HG02938 (cell line): Measurements from ENCODE around the gene KLHL18.
A peak's percentile ranks its signal among the peaks of the same experiment; 100 is the strongest.
"Not testable (repeated sequence)": the region's sequence is repeated elsewhere in the genome, so short reads cannot be mapped to it uniquely, and the experiment has no call there.

Source experiments
- ATAC-seq: cut with Tn5 transposase; IDR thresholded peaks from one replicate; pipeline ENCODE4 v1.9.1; 2021; ENCODE audit warnings: mild to moderate bottlenecking, moderate library complexity; ENCODE audit not compliant: unreplicated experiment

Gene KLHL18

DNA sequence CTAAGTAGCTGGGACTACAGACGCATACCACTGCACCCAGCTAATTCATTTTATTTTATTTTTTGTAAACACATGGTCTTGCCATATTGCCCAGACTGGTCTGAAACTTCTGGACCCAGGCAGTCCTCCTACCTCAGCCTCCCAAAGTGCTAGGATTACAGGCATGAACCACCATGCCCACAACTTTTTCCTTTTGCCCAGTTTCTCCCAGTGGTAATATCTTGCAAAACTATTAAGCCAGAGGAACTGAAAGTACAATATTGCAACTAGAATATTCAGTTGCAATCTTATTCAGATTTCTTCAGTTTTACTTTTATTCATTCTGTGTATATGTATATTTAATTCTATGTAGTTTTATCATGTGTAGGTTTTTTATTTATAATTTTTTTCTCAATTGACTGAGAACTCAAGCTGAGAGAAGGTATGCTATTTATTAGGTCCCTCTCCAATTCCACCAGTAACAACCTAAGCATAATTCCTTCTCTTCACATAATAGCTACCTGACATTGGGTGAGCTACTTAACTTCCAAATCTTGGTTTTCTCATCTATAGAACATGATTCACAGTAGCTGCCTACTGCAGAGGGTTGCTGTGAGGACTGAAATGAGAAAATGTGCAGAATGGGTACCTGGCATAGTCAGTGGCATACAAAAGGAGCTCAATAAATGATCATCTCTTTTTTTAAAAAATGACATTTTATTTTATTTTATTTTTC is 30.8 kb downstream of the KLHL18 start:
- no peak for ATAC-seq

DNA sequence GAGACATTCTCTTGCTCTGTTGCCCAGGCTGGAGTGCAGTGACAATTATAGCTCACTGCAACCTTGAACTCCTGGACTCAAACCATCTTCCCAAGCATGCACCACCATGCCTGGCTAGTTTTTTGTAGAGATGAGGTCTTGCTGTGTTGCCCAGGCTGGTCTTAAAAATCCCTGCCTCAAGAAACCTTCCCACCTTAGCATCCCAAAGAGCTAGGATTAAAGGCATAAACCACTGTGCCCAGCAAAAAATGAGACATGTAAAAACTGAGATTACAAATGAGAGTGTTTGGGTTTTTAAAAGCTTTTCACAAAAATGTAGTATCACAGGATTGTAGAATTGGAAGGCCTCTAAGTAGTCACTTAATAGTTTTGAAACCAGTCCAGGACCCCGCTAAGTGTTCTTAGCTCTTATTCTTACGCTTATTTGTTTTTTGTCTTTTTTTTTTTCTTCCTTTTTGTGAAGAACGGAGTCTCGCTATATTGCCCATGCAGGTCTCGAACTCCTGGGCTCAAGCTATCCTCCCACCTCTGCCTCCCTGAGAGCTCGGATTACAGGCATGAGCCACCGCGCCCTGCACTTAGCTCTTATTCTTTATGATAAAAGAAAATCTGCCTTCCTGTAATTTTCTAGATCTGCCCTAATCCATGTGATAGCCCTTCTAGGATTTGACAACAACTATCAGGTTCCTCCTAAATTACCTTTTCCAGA is 31.5 kb downstream of the KLHL18 start:
- ATAC-seq, result no peak

DNA sequence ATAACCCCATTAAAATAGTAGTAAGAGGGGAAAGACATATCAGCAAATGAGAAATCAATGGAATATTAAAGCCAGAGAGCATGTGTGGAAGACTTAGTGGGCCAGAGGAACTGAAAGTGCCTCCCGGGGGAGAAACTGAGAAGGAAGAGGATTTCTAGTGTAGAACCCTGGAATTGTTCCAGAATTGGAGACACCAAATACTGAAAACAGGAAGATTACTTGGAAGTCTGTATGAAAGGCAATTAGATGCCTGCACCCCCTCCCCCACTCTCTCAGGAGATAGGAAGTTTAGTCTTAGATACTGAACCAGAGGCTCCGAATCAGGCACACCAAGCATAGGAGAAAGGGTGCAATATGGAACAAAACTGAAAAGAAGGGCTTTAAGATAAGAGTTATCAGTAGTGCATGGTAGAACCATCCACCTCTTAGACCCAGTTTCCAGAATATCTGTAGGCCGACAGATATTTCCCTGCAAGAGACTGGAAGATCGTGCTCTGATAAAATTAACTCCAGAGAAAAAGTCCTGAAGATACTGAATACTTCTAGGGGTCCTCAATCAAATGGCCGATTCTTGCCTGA is 32.4 kb downstream of the KLHL18 start:
- ATAC-seq, result no peak

DNA sequence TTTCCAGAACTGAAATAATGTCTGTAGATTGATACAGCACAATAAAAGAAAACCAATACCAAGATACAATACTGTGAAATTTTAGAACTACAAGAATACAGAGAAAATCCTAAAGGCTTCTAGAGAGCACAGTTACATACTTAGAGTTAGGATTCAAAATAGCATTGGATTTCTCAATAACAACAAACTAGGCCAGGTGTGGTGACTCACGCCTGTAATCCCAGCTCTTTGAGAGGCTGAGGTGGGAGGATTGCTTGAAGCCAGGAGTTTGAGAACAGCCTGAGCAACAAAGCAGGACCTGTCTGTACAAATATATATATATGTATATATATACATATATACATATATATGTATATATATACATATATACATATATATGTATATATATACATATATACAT is 33.4 kb downstream of the KLHL18 start:
- ATAC-seq, result not testable (repeated sequence)

DNA sequence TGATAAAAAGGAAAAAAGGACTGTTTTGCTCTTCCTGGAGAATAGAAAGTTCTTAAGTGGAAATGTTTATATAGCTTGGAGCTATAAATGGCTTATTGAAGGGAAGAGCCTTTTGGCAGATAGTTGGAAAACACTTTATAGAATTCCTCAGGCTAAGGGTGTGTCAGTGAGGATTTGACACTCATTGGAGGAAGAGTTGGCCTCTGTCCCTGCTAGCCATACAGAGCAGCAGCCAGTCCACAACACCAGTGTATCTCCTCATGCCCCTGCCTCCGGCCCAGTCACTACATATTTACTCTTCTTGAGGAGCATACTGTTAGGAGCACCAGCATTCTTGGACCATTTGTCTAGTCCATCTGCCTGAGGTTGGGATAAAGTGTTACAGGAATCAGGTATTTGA is 36.2 kb downstream of the KLHL18 start:
- no peak for ATAC-seq

DNA sequence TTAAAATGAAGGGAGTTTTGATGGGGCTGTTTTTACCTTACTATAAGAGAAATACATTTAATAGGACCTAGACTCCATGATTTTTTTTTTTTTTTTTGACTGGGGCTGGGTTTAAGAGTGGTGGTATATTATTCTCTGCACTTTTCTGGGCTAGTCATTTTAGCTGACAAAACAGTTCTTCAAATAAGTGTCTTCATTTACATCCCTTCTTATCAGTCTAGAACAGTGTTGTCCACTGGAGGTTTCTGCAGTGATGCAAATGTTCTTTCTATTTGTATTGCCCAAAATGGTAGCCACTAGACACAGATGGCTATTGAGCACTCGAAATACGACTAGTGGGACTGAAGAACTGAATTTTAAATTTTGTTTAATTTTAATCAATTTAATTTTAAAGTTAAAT is 37.2 kb downstream of the KLHL18 start:
- ATAC-seq, result no peak

DNA sequence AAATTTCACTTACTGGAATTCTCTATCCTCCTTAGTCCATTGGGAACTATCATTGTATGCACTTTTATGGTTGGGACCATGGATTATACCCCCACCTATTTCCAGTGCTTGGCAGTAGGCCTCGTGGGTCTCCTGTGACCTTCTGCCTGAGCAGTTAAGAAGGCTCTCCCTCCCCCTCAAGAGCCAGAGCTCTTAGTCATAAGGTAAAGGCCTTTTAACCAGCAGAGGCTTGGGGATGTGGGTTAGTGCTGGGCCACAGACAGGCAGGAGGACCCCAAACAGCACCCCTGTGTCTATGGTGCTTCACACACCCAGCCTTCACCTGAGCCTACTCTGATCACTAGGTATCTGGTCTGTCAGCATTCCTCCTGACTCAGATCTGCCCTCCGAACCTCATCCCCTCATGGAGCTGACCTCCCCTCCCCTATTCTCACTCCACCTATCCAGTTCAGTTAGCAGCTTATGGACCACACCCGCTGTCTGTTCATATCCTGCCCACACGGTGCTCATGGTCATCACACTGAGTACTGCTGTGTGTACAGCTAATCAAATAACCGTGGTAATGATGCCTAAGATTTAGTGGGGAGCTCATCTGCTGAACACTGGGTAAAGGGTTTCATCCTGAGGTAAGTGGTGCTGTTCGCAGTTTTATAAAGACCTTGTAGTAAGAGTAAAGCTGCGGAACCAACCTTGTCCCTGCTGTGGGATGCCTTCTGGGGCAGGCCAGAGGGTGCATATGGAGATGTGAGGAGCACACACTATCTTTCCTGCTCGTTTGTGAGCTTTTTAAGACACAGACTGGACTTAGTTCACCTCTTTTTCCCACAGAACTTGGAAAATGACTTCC is 40.9 kb downstream of the KLHL18 start:
- no peak for ATAC-seq

DNA sequence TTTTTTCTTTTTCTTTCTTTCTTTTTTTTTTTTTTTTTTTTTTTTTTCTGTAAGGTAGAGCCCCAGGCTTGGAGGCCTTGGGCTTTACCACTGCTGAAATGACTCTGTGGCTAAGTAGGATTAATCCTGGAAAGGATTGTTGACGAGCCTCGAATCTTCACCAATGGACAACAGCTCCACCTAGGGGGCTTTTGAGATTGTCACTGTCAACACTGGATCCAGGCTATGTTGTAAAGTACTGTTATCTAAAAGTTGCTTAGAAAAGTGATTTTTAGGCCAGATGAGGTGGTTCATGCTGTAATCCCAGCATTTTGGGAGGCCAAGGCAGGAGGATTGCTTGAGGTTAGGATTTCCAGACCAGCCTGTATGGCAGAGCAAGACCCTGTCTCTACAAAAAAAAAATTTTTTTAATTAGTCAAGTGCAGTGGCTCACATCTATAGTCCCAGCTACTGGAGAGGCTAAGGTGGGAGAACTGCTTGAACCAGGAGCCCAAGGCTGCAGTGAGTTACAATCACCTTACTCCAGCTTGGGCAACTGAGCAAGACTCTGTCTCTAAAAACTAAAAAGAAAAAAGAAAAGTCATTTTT is 41.6 kb downstream of the KLHL18 start:
- ATAC-seq, result no peak

DNA sequence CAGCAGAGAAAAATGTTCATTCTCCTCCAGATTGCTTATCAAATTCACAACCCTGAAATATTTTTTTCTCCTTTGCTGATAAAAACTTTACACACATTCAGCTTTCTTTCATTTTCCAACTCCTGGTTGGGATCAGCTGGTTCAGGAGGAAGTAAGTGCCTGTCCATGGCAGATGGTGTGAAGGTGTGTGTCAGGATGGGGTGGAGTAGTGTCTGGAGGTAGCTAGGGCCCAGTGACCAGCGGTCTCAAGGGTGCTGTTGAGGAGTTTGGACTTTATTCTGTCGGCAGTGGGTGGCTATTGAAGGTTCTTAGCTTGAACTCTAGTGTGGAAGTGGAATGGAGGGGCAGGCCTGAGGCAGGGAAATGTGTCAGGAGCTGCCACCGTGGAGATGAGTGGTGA is 51.2 kb downstream of the KLHL18 start:
- no peak for ATAC-seq

DNA sequence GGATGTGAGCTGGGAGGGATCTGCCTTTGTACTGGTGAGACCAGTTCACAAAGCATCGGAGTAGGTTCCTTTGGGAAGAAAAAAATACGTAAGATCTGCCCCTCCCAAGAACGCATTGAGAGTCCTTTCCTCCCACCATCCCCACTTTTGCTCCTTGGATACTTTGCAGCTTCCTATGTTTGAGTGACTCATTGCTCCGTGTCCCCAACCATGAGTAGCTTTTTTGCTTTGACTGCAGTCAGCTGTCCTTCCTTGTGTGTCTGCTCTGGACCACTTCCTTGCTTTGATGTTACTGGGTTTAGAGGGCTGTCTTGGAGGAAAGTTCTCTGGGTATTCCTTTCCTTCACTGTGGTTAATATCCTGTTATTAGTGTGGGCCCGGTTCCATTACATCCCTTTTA is 54.9 kb downstream of the KLHL18 start:
- no peak for ATAC-seq

DNA sequence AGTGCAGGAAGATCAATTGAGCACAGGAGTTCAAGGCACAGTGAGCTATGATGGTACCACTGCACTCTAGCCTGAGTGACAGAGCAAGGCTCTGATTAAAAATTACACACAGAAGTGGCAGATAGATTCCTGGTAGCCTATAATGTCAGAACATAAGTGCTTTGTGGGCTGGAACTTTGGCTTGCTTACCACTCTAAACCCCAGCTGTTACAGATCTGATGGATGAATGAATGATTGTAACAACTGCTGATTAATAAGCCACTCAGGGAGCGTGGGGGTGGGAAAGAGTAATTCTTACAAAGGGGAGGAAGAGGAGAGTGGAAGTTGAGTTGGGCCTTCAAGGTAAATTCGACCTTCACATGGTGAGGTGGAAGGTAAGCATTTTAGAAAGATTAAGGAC is 57.2 kb downstream of the KLHL18 start:
- no peak for ATAC-seq

DNA sequence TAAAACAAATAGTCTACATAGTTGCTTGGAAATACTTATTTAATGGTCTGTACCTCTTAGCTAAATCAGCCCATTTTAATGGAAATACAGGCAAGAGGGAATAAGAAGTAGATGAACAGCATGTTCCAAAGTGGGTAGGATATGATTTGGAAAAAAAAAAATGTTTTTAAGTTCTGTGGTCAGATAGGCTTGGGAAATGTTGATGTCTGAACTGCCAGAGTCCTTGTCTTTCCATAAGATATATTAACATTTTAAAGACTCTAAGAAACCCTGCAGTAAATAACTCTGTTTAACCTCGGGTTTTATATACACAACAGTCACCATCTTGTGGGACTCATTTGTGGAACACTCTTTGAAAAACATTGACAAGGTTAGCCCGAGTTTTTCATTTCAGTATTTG is 58.1 kb downstream of the KLHL18 start:
- no peak for ATAC-seq

DNA sequence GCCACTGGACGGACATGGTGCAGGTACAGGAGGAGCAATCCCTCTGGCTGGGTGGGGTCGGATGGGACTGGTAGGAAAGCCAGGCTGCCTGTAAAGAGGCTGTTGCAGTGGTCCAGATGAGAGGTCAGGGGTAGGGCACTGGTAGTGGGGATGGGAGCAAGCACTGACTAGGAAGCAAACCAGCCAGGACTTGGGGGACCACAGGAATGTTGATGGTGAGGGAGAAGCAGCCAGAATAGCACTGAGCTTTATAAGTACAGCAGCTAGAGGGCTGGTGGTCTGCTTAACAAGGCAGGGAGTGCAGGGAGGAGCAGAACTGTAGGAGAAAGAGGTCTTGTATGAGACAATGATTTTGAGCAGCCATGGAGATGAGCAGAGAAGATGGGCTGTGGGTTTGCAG is 59.4 kb downstream of the KLHL18 start:
- ATAC-seq, result no peak

DNA sequence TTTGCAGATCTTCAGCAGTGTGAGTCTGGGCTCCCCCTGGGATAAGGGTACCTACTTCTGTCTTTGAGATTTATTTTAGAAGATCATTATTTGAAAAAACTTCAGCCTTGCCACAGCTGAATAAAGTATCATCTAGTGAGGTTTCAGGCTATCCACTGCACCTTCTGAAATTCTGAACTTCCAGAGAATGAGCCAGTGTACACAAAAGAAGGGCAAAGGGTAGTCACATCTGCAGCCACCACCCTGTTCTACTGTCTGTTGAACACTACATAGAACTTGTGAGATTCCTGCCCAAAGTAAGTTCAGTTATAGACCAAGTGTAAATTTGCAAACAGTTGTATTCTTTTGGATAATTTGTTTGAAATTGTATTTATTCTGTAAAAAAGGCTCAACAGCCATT is 60.1 kb downstream of the KLHL18 start:
- no peak for ATAC-seq

DNA sequence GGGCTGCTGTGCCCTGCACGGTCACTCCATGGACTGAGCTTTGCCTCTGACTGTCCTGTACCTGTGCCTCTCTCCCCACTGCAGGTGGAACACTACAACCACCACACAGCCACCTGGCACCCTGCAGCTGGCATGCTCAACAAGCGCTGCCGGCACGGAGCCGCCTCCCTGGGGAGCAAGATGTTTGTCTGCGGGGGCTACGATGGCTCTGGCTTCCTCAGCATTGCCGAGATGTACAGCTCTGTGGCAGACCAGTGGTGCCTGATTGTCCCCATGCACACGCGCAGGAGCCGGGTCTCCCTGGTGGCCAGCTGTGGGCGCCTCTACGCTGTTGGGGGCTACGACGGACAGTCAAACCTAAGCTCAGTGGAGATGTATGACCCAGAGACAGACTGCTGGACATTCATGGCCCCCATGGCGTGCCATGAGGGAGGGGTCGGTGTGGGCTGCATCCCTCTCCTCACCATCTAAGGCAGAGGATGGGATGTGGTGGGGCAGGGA is 60.8 kb downstream of the KLHL18 start:
- no peak for ATAC-seq

DNA sequence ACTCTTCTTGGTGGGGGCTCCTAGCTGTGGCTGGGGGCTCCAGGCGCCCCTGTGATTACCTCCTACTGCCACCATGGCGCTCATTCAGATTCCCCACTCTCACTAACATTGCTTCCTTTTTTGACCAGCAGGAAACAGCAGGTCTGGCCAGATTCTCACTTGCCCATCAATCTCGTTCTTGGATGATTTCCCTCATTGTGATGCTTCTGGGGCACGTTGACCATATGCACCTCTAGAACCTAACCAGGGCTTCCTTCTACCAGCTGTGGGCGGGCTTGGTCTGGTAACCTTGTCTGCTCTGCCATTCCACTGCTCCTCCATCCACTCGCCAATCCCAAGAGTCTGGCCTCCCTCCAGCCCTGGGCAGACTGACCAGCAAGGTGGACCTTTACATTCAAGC is 62.2 kb downstream of the KLHL18 start:
- no peak for ATAC-seq

DNA sequence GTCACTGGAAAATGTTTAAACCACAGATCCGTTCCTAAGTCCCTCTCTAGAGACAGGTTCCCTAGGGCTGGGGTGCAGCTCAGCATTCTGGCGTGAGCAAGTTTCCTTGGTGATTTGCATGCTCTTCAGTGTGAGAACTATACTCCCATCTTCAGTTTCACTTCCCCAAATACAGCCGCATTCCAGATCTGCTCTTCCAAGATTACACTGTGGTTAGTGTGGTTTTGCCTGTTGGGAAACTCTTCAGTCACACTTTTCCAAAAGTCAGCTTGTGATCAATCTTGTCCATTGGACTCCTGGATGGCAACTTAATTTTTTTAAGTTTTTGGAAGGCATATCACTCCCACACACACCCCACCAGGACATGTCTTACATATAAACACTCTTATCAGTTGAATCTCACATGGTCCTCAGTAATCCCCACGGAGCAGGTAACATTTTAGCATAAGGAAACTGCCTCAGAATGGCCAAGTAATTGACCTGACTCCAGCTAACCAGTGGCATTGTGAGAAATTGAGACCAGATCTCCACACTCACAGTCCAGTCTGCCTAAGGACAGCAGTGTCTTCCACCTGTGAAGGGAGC is 64.6 kb downstream of the KLHL18 start:
- ATAC-seq, result peak; percentile 51

DNA sequence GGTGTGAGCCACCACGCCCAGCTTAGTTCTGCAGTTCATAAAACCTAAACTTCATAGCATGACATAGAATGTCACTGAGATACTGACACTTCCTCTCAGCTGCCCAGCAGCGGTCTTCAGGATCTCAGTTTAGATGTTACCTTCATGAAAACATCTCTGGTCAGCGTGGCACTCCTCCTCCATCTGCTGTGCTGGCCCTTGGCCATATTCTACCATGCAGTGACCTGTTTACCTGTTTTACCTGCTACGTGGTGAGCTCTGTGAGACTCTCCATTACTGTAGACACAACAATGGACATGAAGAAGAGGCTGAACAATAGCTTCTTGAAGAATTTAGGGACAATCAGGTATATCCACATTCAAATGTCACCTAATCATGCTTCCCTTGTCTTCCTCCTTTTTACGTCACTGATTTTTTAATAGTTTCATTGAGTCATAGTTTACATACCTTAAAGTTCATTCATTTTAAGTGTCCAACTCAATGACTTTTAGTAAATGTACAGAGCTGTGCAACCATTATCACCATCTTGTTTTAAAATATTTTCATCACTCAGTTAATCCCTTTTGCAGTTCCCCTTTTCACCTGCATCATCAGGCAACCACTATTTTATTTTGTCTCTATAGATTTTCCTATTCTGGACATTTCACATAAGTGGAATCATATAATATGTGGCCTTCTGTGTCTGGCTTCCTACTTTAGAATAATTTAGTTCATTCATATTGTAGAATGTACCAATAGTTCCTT is 65.8 kb downstream of the KLHL18 start:
- no peak for ATAC-seq

DNA sequence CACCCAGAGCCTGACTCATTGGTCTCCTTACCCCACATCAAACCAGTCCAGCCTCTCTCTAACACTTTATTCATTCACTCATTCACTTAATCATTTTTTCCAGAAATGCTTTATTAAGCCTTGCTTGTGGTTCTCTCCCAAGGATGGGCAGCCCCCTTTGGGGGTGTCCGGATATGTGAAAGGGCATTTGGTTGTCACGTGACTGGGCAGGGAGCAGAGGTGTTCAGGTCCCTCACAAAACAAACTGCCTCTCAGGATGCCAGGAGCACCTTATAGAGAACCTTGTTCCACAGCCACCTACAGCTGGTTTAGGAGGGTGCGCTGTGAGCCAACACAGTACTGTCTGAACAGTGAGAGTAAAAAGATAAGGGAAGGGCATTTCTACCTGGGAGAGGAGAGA is 72.3 kb downstream of the KLHL18 start:
- ATAC-seq, result no peak

DNA sequence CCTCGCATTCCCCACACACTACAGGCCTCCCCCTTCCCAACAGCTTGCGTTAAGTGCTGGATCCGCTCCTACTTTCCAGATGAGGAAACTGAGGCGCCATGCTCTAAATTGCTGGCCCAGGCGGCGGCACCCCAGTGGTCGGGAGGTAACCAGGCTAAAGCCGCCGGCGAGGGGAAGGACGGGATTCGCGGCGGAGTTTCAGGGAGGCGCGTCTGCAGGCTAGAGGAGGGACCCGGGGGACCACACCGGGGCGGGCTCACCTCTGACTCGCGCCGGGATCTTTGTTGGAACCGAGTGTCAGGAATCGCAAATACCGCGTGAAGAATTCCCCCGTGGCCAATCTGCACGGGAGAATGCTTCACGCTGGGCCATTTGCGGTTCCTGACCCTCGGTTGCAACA is 73.5 kb downstream of the KLHL18 start:
- no peak for ATAC-seq
